Measurements from ENCODE around the gene BCAP29. TPM values are rescaled to one million over a fixed set of nuclear protein-coding genes. Genes with fewer than 3 reads are reported as not detected.

BCAP29 gene
- total and polyA plus RNA-seq, 8 donors, result 42.8 to 80.3 (median 54.4) TPM

- no peaks in the 10 kb centered on the region for H3K27me3 ChIP-seq
- intact Hi-C loops (cut with DNase I), result no loop called here
- H3K4me3 ChIP-seq, result no peak overlapping the region
- TF ChIP-seq CTCF (IDR thresholded peaks at IDR 0.05), result no peak
- no peaks in the 10 kb centered on the region for H3K9me3 ChIP-seq
- H3K36me3 ChIP-seq, result peaks cover 0 to 43% of the 10 kb centered on the region in 2 donors
- no peaks in the 10 kb centered on the region for H3K4me1 ChIP-seq
- ATAC-seq (no peak), DNase-seq (no peak)
- no peak overlapping the region for H3K27ac ChIP-seq
Measured at GRCh38 chr7:107597953-107598352, 17.9 kb downstream of the BCAP29 start.

GRCh38 chr7:107599262-107599661 lies 19.2 kb downstream of the BCAP29 start:
- Histone ChIP-seq H3K27ac (no peak overlapping the region), H3K4me3 (no peak overlapping the region), H3K4me1 (no peaks in the 10 kb centered on the region), H3K36me3 (peaks cover 0 to 45% of the 10 kb centered on the region in 2 donors), H3K9me3 (no peaks in the 10 kb centered on the region), H3K27me3 (no peaks in the 10 kb centered on the region)
- no peak for DNase-seq
- TF ChIP-seq CTCF (IDR thresholded peaks at IDR 0.05), result no peak
- intact Hi-C loops (cut with DNase I), result no loop called here
- no peak for ATAC-seq

DNA sequence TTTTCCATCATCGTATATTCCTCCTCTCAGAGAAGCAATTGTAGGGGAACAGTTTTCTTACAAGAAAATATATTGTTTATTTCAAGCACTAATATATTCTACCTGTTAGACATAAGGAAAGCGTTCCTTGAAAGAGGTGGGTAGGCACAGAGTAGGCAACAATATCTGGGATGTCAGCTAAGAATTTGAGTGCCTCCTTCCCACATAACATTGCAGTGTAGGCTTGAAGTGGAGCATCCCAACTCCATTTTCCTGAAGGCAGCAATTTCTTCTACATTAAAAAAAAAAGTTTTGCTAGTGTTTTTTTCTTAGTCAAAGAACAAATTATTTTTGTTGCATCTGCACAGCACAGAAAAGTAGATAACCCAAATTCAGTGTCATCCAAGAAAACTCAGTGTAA lies 20.8 kb downstream of the BCAP29 start:
- H3K9me3 ChIP-seq, result no peaks in the 10 kb centered on the region
- ATAC-seq (no peak), DNase-seq (no peak)
- no peaks in the 10 kb centered on the region for H3K4me1 ChIP-seq
- intact Hi-C loops (cut with DNase I), result no loop called here
- H3K27ac ChIP-seq, result no peak overlapping the region
- TF ChIP-seq CTCF (IDR thresholded peaks at IDR 0.05), result no peak
- no peak overlapping the region for H3K4me3 ChIP-seq
- peaks cover 0 to 35% of the 10 kb centered on the region in 2 donors for H3K36me3 ChIP-seq
- no peaks in the 10 kb centered on the region for H3K27me3 ChIP-seq

DNA sequence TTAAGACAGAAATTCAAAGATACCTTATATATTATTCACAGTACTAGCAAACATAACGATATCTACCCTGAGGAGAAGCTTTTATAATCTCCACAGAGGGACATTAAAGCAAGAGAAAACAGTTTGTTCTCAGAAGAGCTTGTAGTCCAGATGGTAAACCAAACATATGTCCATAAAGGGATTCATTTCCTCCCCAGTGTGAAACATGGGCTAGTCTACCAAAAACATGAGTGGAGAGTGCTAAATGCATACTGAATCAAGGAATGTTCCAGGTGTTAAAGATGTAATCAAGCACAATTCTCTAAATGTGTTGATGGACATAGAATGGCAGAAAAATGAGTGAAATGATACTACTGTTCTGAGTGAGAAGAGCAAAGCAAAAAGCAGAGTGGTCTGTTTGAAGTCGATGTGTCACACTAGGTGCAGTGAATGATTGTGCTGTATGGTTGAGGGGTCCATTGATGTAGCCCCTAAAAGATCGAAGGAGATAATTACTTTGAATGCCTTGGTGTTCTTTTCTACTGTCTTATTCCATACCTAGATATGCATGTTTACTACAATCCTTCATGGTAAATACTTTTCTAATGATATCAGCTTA lies 25.3 kb downstream of the BCAP29 start:
- intact Hi-C loops (cut with DNase I), result no loop called here
- peaks cover 0 to 38% of the 10 kb centered on the region in 2 donors for H3K36me3 ChIP-seq
- no peaks in the 10 kb centered on the region for H3K27me3 ChIP-seq
- no peak for DNase-seq
- no peak overlapping the region for H3K4me3 ChIP-seq
- no peak for ATAC-seq
- no peak for TF ChIP-seq CTCF (IDR thresholded peaks at IDR 0.05)
- no peaks in the 10 kb centered on the region for H3K9me3 ChIP-seq
- no peaks in the 10 kb centered on the region for H3K4me1 ChIP-seq
- H3K27ac ChIP-seq, result no peak overlapping the region

- Histone ChIP-seq H3K4me1 (no peaks in the 10 kb centered on the region), H3K9me3 (no peaks in the 10 kb centered on the region), H3K36me3 (peaks cover 0 to 28% of the 10 kb centered on the region in 2 donors), H3K27ac (no peak overlapping the region), H3K4me3 (no peak overlapping the region), H3K27me3 (no peaks in the 10 kb centered on the region)
- ATAC-seq, result no peak
- DNase-seq, result no peak
- intact Hi-C loops (cut with DNase I), result no loop called here
- TF ChIP-seq CTCF (IDR thresholded peaks at IDR 0.05), result no peak
Measured at GRCh38 chr7:107606303-107606702, 26.3 kb downstream of the BCAP29 start.

All from left lung (tissue), 10 donors.